ENCODE data around the gene PKD2L1.

The PKD2L1 gene

GRCh38 chr10:100346765-100347567 lies 16.9 kb upstream of the PKD2L1 start, which contains the start of gene SCD:
Gene SCD, plus strand, starts transcription at chr10:100347233. Its CDS starts 272 bp downstream, at chr10:100347505.
- no peak for FAIRE-seq
- peak; percentile 90 for DNase-seq (ENCODE audit: insufficient read length, low spot score)
- TF ChIP-seq CTCF (IDR thresholded peaks at IDR 0.05; ENCODE audit: insufficient read depth, missing control alignments), result no peak

GRCh38 chr10:100346351-100346764 lies 16.3 kb upstream of the PKD2L1 start:
- DNase-seq (ENCODE audit: insufficient read length, low spot score) (peak; percentile 53), FAIRE-seq (no peak)
- no peak for TF ChIP-seq CTCF (IDR thresholded peaks at IDR 0.05; ENCODE audit: insufficient read depth, missing control alignments)

- DNase-seq (ENCODE audit: insufficient read length, low spot score), result no peak
- no peak for TF ChIP-seq CTCF (IDR thresholded peaks at IDR 0.05; ENCODE audit: insufficient read depth, missing control alignments)
- no peak for FAIRE-seq
These were observed 15.7 kb upstream of the PKD2L1 start for GRCh38 chr10:100345570-100346330.

- TF ChIP-seq CTCF (IDR thresholded peaks at IDR 0.05; ENCODE audit: insufficient read depth, missing control alignments), result no peak
- no peak for FAIRE-seq
- DNase-seq (ENCODE audit: insufficient read length, low spot score), result no peak
These were observed 14.3 kb upstream of the PKD2L1 start for GRCh38 chr10:100344241-100344788.

- FAIRE-seq, result no peak
- DNase-seq (ENCODE audit: insufficient read length, low spot score), result no peak
- TF ChIP-seq CTCF (IDR thresholded peaks at IDR 0.05; ENCODE audit: insufficient read depth, missing control alignments), result no peak
These were observed 12.6 kb upstream of the PKD2L1 start for GRCh38 chr10:100342627-100342972.

- FAIRE-seq (no peak), DNase-seq (ENCODE audit: insufficient read length, low spot score) (peak; percentile 67)
- peak; percentile 60 for TF ChIP-seq CTCF (IDR thresholded peaks at IDR 0.05; ENCODE audit: insufficient read depth, missing control alignments)
These were observed 12.1 kb upstream of the PKD2L1 start for GRCh38 chr10:100341953-100342626.
